Measurements from ENCODE around the gene DCT. TPM values are rescaled to one million over a fixed set of nuclear protein-coding genes. Genes with fewer than 3 reads are reported as not detected.

DCT gene
- total RNA-seq, 2 experiments from 2014 or later: 0.10 TPM; not detected in 1

DNA sequence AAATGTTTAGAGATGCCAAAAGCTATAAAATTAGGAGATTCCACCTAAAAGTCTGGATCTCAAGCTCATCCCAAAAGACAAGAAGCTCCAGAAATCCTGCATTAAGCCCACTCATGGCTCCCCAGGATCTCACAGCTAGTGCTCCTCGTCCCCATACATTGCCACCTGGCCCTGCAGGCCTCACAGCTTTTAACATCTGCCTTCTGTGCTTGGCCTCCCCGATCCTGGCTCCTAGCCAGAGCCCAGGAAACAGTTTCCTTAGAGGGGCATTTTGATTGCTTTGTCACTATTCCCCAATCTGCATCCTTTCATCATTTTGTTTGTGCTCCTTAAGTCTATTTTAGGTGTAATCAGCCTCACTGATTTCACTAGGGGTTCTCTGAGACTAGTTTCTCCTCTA, 14.5 kb upstream of the DCT start:
- CTCF ChIA-PET: no interaction called here
- Mint-ChIP-seq H3K4me1 (ENCODE audit: low read depth) (no peaks in the 10 kb centered on the region), H3K4me3 (no peak overlapping the region), H3K27me3 (ENCODE audit: low read depth) (no peaks in the 10 kb centered on the region), H3K36me3 (ENCODE audit: low read depth) (no peaks in the 10 kb centered on the region), H3K27ac (no peak overlapping the region), H3K9me3 (peaks cover 3% of the 10 kb centered on the region)
- no peak for DNase-seq
- intact Hi-C loops (cut with micrococcal nuclease): no loop called here

DNA sequence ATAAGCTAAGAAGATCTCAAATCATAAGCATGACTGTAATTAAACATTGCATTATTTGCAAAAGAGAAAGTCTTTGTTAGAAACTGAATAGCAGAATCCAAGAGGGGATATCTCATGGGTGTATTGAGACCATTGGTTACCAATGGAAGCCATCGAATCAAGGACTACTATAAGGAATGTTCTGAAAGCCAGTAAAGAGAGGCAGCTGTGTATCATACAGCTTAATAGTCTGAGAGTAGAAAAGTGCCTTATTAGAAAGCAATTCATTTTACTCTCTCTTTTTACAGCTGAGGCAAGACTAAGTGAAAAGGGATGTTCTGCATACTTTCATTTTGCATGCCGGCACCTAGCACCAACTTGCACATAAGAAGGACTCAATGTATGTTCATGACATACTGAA, 7.6 kb upstream of the DCT start:
- no peak for DNase-seq
- no peak overlapping the region for H3K4me3 Mint-ChIP-seq
- no peaks in the 10 kb centered on the region for H3K9me3 Mint-ChIP-seq
- peaks cover 4% of the 10 kb centered on the region for H3K27me3 Mint-ChIP-seq (ENCODE audit: low read depth)
- no peak overlapping the region for H3K27ac Mint-ChIP-seq
- intact Hi-C loops (cut with micrococcal nuclease): no loop called here
- no peaks in the 10 kb centered on the region for H3K4me1 Mint-ChIP-seq (ENCODE audit: low read depth)
- no peaks in the 10 kb centered on the region for H3K36me3 Mint-ChIP-seq (ENCODE audit: low read depth)
- CTCF ChIA-PET: interaction anchor here (1.5 kb wide), 1 partner anchor 133 kb away, joined by 4 read pairs; no protein-coding TSS in a partner anchor

DNA sequence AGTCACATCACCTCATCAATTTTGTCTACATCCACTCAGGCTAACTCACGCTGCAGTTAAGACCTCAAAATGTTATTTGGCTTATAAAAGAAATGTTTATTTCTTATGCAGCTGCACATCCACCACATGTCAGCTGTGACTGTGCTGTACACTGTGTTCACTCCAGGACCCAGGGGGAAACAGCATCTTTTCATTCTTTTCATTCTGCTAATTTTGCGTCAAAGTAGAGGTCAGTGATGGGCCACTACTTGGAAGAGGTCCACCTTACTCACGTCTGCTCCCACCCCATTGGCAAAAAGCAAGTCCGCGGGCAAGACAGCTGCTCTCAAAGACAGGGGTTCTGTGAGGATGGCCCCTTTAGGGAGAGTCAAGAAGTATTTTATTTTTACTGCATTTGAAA, 4.5 kb upstream of the DCT start:
- Mint-ChIP-seq H3K27ac (no peak overlapping the region), H3K4me3 (no peak overlapping the region), H3K9me3 (no peaks in the 10 kb centered on the region), H3K36me3 (ENCODE audit: low read depth) (no peaks in the 10 kb centered on the region), H3K4me1 (ENCODE audit: low read depth) (no peaks in the 10 kb centered on the region), H3K27me3 (ENCODE audit: low read depth) (peaks cover 4% of the 10 kb centered on the region)
- no peak for DNase-seq
- intact Hi-C loops (cut with micrococcal nuclease): no loop called here
- CTCF ChIA-PET: no interaction called here

DNA sequence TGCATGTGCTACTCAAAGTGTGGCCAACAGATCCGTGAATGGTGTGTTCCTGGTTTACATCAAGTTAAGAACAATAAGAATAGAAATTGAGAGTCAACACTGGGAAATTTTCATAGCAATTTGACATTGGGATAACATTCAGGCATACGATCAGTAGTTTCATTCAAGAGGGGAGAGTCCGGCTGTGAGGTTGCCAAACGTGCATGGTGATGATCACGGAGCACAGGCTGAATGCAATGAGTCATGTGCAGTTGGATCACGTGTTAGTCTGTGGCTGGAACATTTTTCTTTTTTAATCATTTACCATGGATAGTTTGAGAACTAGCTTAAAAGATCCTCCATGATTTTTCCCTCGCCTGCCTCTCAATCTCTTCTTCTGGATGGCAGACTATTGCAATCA, 2.5 kb upstream of the DCT start:
- Mint-ChIP-seq H3K36me3 (ENCODE audit: low read depth) (no peaks in the 10 kb centered on the region), H3K9me3 (no peaks in the 10 kb centered on the region), H3K27ac (no peak overlapping the region), H3K27me3 (ENCODE audit: low read depth) (peaks cover 4% of the 10 kb centered on the region), H3K4me3 (no peak overlapping the region), H3K4me1 (ENCODE audit: low read depth) (no peaks in the 10 kb centered on the region)
- intact Hi-C loops (cut with micrococcal nuclease): no loop called here
- DNase-seq: no peak
- CTCF ChIA-PET: no interaction called here

GRCh38 chr13:94480672-94481145, 1.2 kb upstream of the DCT start:
- Mint-ChIP-seq H3K36me3 (ENCODE audit: low read depth) (no peaks in the 10 kb centered on the region), H3K27ac (no peak overlapping the region), H3K9me3 (no peaks in the 10 kb centered on the region), H3K4me1 (ENCODE audit: low read depth) (no peaks in the 10 kb centered on the region), H3K4me3 (no peak overlapping the region), H3K27me3 (ENCODE audit: low read depth) (peaks cover 3% of the 10 kb centered on the region)
- CTCF ChIA-PET: no interaction called here
- DNase-seq: no peak
- intact Hi-C loops (cut with micrococcal nuclease): no loop called here

- Mint-ChIP-seq H3K9me3 (no peaks in the 10 kb centered on the region), H3K4me1 (ENCODE audit: low read depth) (no peaks in the 10 kb centered on the region), H3K36me3 (ENCODE audit: low read depth) (no peaks in the 10 kb centered on the region), H3K4me3 (no peak overlapping the region), H3K27ac (no peak overlapping the region), H3K27me3 (ENCODE audit: low read depth) (no peaks in the 10 kb centered on the region)
- no peak for DNase-seq
- CTCF ChIA-PET: interaction anchor here (1.2 kb wide), 1 partner anchor 196 kb away, joined by 4 read pairs; no protein-coding TSS in a partner anchor
- intact Hi-C loops (cut with micrococcal nuclease): no loop called here
These were observed 569 bp downstream of the DCT start for GRCh38 chr13:94478913-94479312.

GRCh38 chr13:94470126-94470525, 9.4 kb downstream of the DCT start:
- Mint-ChIP-seq H3K27me3 (ENCODE audit: low read depth) (no peaks in the 10 kb centered on the region), H3K4me3 (no peak overlapping the region), H3K4me1 (ENCODE audit: low read depth) (no peaks in the 10 kb centered on the region), H3K27ac (no peak overlapping the region), H3K9me3 (peaks cover 3% of the 10 kb centered on the region), H3K36me3 (ENCODE audit: low read depth) (no peaks in the 10 kb centered on the region)
- CTCF ChIA-PET: interaction anchor here (0.8 to 1.3 kb wide), 3 partner anchors 18 to 54 kb away, joined by 3 to 4 read pairs (median 4); no protein-coding TSS in a partner anchor
- no peak for DNase-seq
- intact Hi-C loops (cut with micrococcal nuclease): no loop called here

DNA sequence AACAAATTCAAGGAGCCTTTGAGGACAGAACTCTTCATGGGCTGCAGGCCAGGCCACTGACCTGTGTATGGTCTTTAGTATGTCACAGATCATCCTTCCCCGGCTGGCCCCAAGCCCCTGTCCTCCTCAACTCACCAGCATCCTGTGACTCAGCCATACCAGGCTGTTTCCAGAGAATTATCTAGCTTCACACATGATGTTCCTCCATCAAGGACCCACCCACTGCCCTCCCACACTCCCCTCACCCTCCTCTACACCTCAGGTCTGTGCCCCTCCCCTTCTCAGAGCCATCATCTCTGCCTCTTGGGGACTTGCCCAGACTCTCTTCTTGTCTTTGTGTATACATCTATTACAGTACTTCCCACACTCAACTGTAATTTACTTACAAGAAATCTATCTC, 14.7 kb downstream of the DCT start:
- H3K36me3 Mint-ChIP-seq (ENCODE audit: low read depth): no peaks in the 10 kb centered on the region
- intact Hi-C loops (cut with micrococcal nuclease): no loop called here
- H3K4me3 Mint-ChIP-seq: no peak overlapping the region
- no peaks in the 10 kb centered on the region for H3K9me3 Mint-ChIP-seq
- peaks cover 2% of the 10 kb centered on the region for H3K4me1 Mint-ChIP-seq (ENCODE audit: low read depth)
- H3K27ac Mint-ChIP-seq: no peak overlapping the region
- peak; percentile 13 for DNase-seq
- CTCF ChIA-PET: no interaction called here
- no peaks in the 10 kb centered on the region for H3K27me3 Mint-ChIP-seq (ENCODE audit: low read depth)

- peaks cover 2% of the 10 kb centered on the region for H3K4me1 Mint-ChIP-seq (ENCODE audit: low read depth)
- no peak overlapping the region for H3K27ac Mint-ChIP-seq
- intact Hi-C loops (cut with micrococcal nuclease): no loop called here
- H3K4me3 Mint-ChIP-seq: no peak overlapping the region
- H3K36me3 Mint-ChIP-seq (ENCODE audit: low read depth): no peaks in the 10 kb centered on the region
- H3K27me3 Mint-ChIP-seq (ENCODE audit: low read depth): no peaks in the 10 kb centered on the region
- CTCF ChIA-PET: interaction anchor here (0.6 kb wide), 1 partner anchor 32 kb away, joined by 6 read pairs; no protein-coding TSS in a partner anchor
- no peaks in the 10 kb centered on the region for H3K9me3 Mint-ChIP-seq
- DNase-seq: no peak
These were observed 16.8 kb downstream of the DCT start for GRCh38 chr13:94462670-94463069.

- Mint-ChIP-seq H3K36me3 (ENCODE audit: low read depth) (no peaks in the 10 kb centered on the region), H3K4me3 (no peak overlapping the region), H3K27ac (no peak overlapping the region), H3K9me3 (no peaks in the 10 kb centered on the region), H3K4me1 (ENCODE audit: low read depth) (no peaks in the 10 kb centered on the region), H3K27me3 (ENCODE audit: low read depth) (no peaks in the 10 kb centered on the region)
- CTCF ChIA-PET: no interaction called here
- no peak for DNase-seq
- intact Hi-C loops (cut with micrococcal nuclease): no loop called here
These were observed 20.4 kb downstream of the DCT start for GRCh38 chr13:94459116-94459515.

DNA sequence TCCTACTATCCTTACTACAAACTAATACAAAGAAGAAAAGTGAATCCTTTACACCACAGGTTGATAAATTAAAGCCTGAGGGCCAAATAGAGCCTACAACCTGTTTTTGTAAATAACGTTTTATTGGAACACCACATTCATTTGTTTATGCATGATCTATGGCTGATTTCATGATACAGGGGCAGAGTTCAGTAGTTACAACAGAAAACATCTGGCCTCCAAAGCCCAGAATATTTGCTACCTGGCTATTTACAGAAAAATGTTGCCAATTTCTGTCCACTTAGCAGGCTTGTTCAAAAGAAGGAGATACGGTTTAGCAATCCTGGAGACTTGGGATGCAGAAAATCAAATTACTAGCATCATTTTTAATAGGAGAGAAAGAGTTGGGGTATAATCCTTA, 24.1 kb downstream of the DCT start:
- CTCF ChIA-PET: interaction anchor here (0.6 to 1.6 kb wide), 2 partner anchors 20 to 144 kb away, joined by 3 read pairs; no protein-coding TSS in a partner anchor
- H3K9me3 Mint-ChIP-seq: no peaks in the 10 kb centered on the region
- no peak overlapping the region for H3K4me3 Mint-ChIP-seq
- no peaks in the 10 kb centered on the region for H3K36me3 Mint-ChIP-seq (ENCODE audit: low read depth)
- H3K27me3 Mint-ChIP-seq (ENCODE audit: low read depth): no peaks in the 10 kb centered on the region
- no peak overlapping the region for H3K27ac Mint-ChIP-seq
- DNase-seq: no peak
- intact Hi-C loops (cut with micrococcal nuclease): loop anchor here (1.0 kb wide), 1 partner anchor 36 kb away; no protein-coding TSS in a partner anchor
- no peaks in the 10 kb centered on the region for H3K4me1 Mint-ChIP-seq (ENCODE audit: low read depth)

- Mint-ChIP-seq H3K4me3 (no peak overlapping the region), H3K27ac (no peak overlapping the region), H3K9me3 (no peaks in the 10 kb centered on the region), H3K27me3 (ENCODE audit: low read depth) (no peaks in the 10 kb centered on the region), H3K36me3 (ENCODE audit: low read depth) (no peaks in the 10 kb centered on the region), H3K4me1 (ENCODE audit: low read depth) (no peaks in the 10 kb centered on the region)
- intact Hi-C loops (cut with micrococcal nuclease): loop anchor here (1.0 kb wide), 1 partner anchor 36 kb away; no protein-coding TSS in a partner anchor
- CTCF ChIA-PET: interaction anchor here (0.6 to 1.6 kb wide), 3 partner anchors 11 to 144 kb away, joined by 3 read pairs; no protein-coding TSS in a partner anchor
- peak; percentile 42 for DNase-seq
These were observed 24.6 kb downstream of the DCT start for GRCh38 chr13:94454906-94455305.

- no peaks in the 10 kb centered on the region for H3K9me3 Mint-ChIP-seq
- H3K27ac Mint-ChIP-seq: no peak overlapping the region
- no peak for DNase-seq
- H3K36me3 Mint-ChIP-seq (ENCODE audit: low read depth): no peaks in the 10 kb centered on the region
- intact Hi-C loops (cut with micrococcal nuclease): no loop called here
- H3K4me3 Mint-ChIP-seq: no peak overlapping the region
- H3K27me3 Mint-ChIP-seq (ENCODE audit: low read depth): no peaks in the 10 kb centered on the region
- CTCF ChIA-PET: interaction anchor here (0.7 to 1.6 kb wide), 2 partner anchors 10 to 19 kb away, joined by 3 read pairs; no protein-coding TSS in a partner anchor
- no peaks in the 10 kb centered on the region for H3K4me1 Mint-ChIP-seq (ENCODE audit: low read depth)
These were observed 25.1 kb downstream of the DCT start for GRCh38 chr13:94454334-94454733.
